Activated T-helper 1 cell treated with anti-CD3 and anti-CD28 coated beads, Interleukin-12 subunit alpha, Interleukin-12 subunit beta, Interleukin-2, Interleukin-4 antibody, amounts not matched to agents 30 ng/mL and 10 ng/mL and 1 ng/mL, durations not matched to agents 14 hours and 24 hours and 36 hours (primary cell): ENCODE data around the gene C11orf21. TPM values are rescaled to one million over a fixed set of nuclear protein-coding genes. Genes with fewer than 3 reads are reported as not detected.

Experiments used
- DNase-seq: peaks from one replicate; pipeline ENCODE4 v3.0.0; 2021; ENCODE audit warnings: low spot score
- H3K27ac Mint-ChIP-seq: one replicate; pipeline ENCODE4 v1.8.0; 2021; ENCODE audit warnings: mild to moderate bottlenecking, mixed read lengths
- H3K27me3 Mint-ChIP-seq: one replicate; pipeline ENCODE4 v1.8.0; 2022; ENCODE audit warnings: mild to moderate bottlenecking, moderate library complexity, mixed read lengths; ENCODE audit not compliant: insufficient read depth
- H3K36me3 Mint-ChIP-seq: one replicate; pipeline ENCODE4 v1.8.0; 2021; ENCODE audit warnings: low read depth, mixed read lengths
- H3K4me1 Mint-ChIP-seq: one replicate; pipeline ENCODE4 v1.8.0; 2021; ENCODE audit warnings: low read depth, mixed read lengths
- H3K4me3 Mint-ChIP-seq: one replicate; pipeline ENCODE4 v1.8.0; 2021; ENCODE audit warnings: mild to moderate bottlenecking, moderate library complexity, mixed read lengths
- H3K9me3 Mint-ChIP-seq: one replicate; pipeline ENCODE4 v1.8.0; 2021; ENCODE audit warnings: mixed read lengths
- intact Hi-C: fragments of 100-400 bp; cut with micrococcal nuclease; formaldehyde crosslinking; loops from one replicate; pipeline ENCODE4 v1.15.1; 2024
- total RNA-seq: library from RNA; stranded (reverse); gene quantifications from 2 replicates; pipeline ENCODE4 v1.2.3, GENCODE V29; 2022

C11orf21 gene
- total RNA-seq, 1 donor from 2014 or later, result 2.5 TPM

- H3K27me3 Mint-ChIP-seq, result no peaks in the 10 kb centered on the region
- no peak for DNase-seq
- no peak overlapping the region for H3K27ac Mint-ChIP-seq
- peaks cover 6% of the 10 kb centered on the region for H3K4me1 Mint-ChIP-seq
- no peak overlapping the region for H3K4me3 Mint-ChIP-seq
- intact Hi-C loops, result no loop called here
- H3K9me3 Mint-ChIP-seq, result no peaks in the 10 kb centered on the region
- H3K36me3 Mint-ChIP-seq, result no peaks in the 10 kb centered on the region
These were observed 41.0 kb downstream of the C11orf21 start for GRCh38 chr11:2260491-2261364.

- DNase-seq, result no peak
- no peak overlapping the region for H3K4me3 Mint-ChIP-seq
- no peaks in the 10 kb centered on the region for H3K36me3 Mint-ChIP-seq
- no peaks in the 10 kb centered on the region for H3K4me1 Mint-ChIP-seq
- H3K27me3 Mint-ChIP-seq, result no peaks in the 10 kb centered on the region
- intact Hi-C loops, result no loop called here
- no peak overlapping the region for H3K27ac Mint-ChIP-seq
- H3K9me3 Mint-ChIP-seq, result no peaks in the 10 kb centered on the region
These were observed 41.7 kb downstream of the C11orf21 start for GRCh38 chr11:2259897-2260451.

DNA sequence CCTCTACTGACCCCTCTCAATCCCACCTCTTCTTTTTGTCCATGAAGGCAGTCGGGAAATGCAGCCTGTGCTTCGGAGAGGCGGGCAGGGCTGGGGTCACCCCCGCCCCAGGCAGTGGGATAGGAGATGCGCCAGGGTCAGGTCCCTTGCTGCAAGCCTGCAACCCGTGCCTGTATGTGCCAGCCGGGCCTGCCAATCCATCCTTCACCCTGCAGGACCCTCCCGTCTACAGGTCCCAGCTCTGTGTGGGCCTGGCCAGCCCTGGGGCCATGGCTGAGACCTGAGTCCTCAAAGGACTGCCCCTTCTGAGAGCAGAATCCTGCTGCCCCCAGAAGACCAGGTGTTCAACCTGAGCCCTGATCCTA is 42.3 kb downstream of the C11orf21 start:
- no peak for DNase-seq
- no peak overlapping the region for H3K4me3 Mint-ChIP-seq
- H3K9me3 Mint-ChIP-seq, result no peaks in the 10 kb centered on the region
- H3K36me3 Mint-ChIP-seq, result no peaks in the 10 kb centered on the region
- intact Hi-C loops, result no loop called here
- H3K4me1 Mint-ChIP-seq, result no peaks in the 10 kb centered on the region
- no peak overlapping the region for H3K27ac Mint-ChIP-seq
- no peaks in the 10 kb centered on the region for H3K27me3 Mint-ChIP-seq

GRCh38 chr11:2258501-2259465 is 42.9 kb downstream of the C11orf21 start:
- H3K27me3 Mint-ChIP-seq, result no peaks in the 10 kb centered on the region
- DNase-seq, result no peak
- no peaks in the 10 kb centered on the region for H3K36me3 Mint-ChIP-seq
- H3K27ac Mint-ChIP-seq, result no peak overlapping the region
- intact Hi-C loops, result no loop called here
- no peak overlapping the region for H3K4me3 Mint-ChIP-seq
- H3K9me3 Mint-ChIP-seq, result no peaks in the 10 kb centered on the region
- H3K4me1 Mint-ChIP-seq, result no peaks in the 10 kb centered on the region

DNA sequence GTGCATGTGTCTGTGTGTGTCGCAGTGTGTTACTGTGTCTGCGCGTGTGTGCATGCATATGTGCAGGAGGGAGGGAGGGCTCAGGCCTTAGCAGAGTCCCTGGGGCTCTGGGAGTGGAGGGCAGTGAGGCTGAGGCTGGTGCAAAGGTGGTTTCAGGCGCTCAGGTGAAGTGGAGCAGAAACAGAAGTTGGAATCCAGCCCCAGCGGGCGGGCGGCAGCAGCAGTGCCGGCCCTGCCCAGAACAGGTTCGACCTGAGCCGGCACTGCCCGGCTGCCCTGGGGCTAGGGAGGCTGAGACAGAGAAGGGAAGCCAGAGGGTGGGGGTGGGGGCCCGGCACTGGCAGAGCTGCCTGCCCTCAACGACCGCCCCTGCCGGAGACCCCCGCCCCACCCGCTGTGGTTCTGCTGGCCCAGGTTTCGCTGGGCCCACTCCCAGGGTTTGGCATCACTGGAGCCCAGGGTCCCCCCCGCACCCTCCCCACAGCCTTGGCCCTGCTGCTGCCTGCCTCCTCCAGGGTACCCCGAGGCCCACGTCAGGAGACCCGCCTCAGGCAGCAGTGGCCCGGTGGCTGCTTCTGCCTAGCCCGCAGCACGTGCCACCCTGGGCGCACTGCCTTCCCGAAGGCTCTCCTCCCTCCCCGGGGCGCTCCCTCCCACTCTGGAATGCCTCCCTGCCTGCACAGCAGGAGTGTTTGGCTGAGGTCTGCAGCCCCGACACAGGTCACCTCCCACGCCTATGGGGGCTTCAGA is 44.6 kb downstream of the C11orf21 start:
- Mint-ChIP-seq H3K9me3 (no peaks in the 10 kb centered on the region), H3K27me3 (peaks cover 2% of the 10 kb centered on the region), H3K4me3 (no peak overlapping the region), H3K4me1 (no peaks in the 10 kb centered on the region), H3K27ac (no peak overlapping the region), H3K36me3 (no peaks in the 10 kb centered on the region)
- no peak for DNase-seq
- intact Hi-C loops, result no loop called here

- Mint-ChIP-seq H3K27me3 (peaks cover 2% of the 10 kb centered on the region), H3K4me3 (no peak overlapping the region), H3K4me1 (no peaks in the 10 kb centered on the region), H3K36me3 (no peaks in the 10 kb centered on the region), H3K9me3 (no peaks in the 10 kb centered on the region), H3K27ac (no peak overlapping the region)
- intact Hi-C loops, result no loop called here
- no peak for DNase-seq
These were observed 45.3 kb downstream of the C11orf21 start for GRCh38 chr11:2256293-2256913.

- Mint-ChIP-seq H3K4me1 (no peaks in the 10 kb centered on the region), H3K27me3 (peaks cover 2% of the 10 kb centered on the region), H3K4me3 (no peak overlapping the region), H3K9me3 (no peaks in the 10 kb centered on the region), H3K36me3 (no peaks in the 10 kb centered on the region), H3K27ac (no peak overlapping the region)
- no peak for DNase-seq
- intact Hi-C loops, result no loop called here
These were observed 49.7 kb downstream of the C11orf21 start for GRCh38 chr11:2252018-2252417.

DNA sequence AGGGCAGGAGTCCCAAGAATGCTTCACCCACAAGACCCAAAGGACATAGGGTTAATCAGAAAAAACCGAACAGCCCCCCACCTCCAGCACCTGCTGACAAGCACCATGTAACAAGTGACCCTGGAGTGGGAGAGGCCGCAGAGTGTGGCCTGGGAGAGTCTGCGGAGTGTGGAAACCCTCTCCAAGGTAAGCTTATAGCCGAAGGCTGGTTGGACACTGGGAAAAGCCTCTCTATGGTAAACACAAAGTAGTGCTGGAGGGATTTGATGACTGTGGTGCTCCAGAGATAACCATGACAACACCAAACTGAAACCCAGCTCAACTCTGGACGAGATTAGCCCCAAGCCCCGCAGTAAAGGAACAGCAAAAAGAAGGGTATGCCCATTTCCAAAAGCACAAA is 50.6 kb downstream of the C11orf21 start:
- Mint-ChIP-seq H3K9me3 (no peaks in the 10 kb centered on the region), H3K4me1 (no peaks in the 10 kb centered on the region), H3K27me3 (peaks cover 2% of the 10 kb centered on the region), H3K27ac (no peak overlapping the region), H3K36me3 (no peaks in the 10 kb centered on the region), H3K4me3 (no peak overlapping the region)
- DNase-seq, result no peak
- intact Hi-C loops, result no loop called here

DNA sequence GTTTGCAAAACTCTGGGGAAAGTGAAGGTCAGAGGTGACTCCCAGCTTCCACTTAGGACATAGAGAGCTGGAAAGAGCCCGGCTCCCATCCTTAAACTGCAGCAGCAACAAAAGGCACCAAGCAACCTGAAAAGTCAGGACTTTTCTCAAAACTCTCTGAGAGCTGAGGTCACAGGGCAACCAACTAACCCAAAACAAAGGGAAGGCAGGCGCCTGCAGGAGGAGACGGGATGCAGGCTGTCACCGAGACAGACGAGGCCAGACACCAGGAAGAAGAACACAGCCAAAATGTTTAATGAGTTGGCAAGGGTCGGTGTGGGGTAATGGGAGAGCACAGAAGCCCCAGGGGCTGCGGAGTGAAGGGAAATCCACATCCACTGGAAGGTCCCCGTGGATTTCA is 51.2 kb downstream of the C11orf21 start:
- no peaks in the 10 kb centered on the region for H3K36me3 Mint-ChIP-seq
- no peak overlapping the region for H3K4me3 Mint-ChIP-seq
- DNase-seq, result no peak
- H3K27me3 Mint-ChIP-seq, result peaks cover 2% of the 10 kb centered on the region
- H3K4me1 Mint-ChIP-seq, result no peaks in the 10 kb centered on the region
- no peak overlapping the region for H3K27ac Mint-ChIP-seq
- intact Hi-C loops, result no loop called here
- H3K9me3 Mint-ChIP-seq, result no peaks in the 10 kb centered on the region

DNA sequence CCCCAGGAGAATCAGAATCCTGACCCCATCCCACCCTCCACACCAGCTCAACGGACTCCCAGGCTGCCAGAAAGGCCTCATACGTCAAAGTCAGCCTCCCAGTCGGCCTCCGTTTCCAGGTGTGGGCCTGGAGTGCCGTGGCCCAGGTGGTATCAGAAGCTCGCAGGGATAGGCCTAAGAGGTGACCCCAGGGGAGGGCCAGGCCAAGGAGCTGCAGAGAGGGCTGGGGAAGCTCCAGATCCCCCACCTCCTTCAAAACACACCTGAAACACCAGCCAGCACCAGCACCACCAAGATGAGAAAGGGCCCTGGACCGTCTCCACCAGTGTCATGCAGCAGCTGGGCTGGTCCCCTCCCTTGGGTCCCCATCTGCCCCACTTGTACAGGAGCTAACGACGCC is 51.7 kb downstream of the C11orf21 start:
- Mint-ChIP-seq H3K27me3 (peaks cover 7% of the 10 kb centered on the region), H3K9me3 (no peaks in the 10 kb centered on the region), H3K36me3 (no peaks in the 10 kb centered on the region), H3K4me3 (no peak overlapping the region), H3K27ac (no peak overlapping the region), H3K4me1 (no peaks in the 10 kb centered on the region)
- intact Hi-C loops, result no loop called here
- no peak for DNase-seq

DNA sequence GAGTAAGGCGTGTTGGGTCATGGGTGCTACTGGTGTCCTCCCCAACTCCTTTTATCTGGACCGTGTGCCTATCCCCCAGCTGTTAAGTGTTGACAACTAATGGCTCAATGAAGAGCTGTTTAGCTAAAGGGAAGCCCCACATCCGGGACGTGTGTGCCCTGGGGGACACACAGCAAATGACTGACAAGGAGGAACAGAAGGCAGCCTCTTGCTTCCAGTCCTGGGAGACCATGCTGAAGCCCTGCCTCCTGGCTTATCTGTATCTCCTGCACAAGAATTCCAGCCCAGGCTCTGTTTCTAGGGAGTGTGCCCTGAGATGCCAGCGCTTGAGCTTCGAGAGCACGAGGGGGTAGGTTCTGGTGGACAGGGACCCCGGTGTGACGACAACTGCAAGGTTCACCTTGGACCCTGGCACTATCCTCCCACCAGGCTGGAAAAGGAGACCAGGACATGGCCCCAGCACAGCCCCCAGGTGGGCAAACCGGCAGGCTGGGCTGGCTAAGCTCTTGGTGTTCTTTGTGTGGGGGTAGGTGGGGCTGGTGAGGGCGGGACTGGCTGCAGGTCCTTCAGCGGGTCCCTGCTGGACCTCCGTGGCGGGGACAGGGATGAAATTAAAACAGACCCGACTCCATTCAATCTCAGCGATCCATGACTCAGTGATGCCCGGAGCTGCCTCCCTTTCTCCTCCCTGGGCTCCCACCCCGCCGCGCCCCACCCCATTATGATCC is 52.4 kb downstream of the C11orf21 start:
- no peak overlapping the region for H3K27ac Mint-ChIP-seq
- H3K4me1 Mint-ChIP-seq, result no peaks in the 10 kb centered on the region
- H3K9me3 Mint-ChIP-seq, result no peaks in the 10 kb centered on the region
- H3K27me3 Mint-ChIP-seq, result peaks cover 13% of the 10 kb centered on the region
- DNase-seq, result no peak
- H3K36me3 Mint-ChIP-seq, result no peaks in the 10 kb centered on the region
- H3K4me3 Mint-ChIP-seq, result no peak overlapping the region
- intact Hi-C loops, result no loop called here

DNA sequence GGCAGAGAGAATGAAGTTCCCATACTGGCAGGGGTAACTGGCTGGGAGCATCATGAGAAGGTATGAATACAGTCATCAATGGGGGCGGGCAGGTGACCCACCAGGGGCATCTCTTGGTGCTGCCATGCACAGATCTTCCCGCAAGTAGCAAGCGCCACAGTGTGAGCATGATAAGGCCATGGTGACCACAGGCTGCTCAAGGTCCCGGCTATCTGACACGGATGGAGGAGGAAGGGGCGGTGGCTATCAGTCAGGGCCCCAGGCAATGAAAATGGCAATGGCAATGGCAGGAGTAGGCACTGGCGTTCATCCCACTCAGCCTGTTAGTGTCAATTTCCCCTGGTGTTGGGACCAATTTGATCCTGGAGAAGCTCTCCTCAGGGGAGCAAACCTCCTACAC is 53.0 kb downstream of the C11orf21 start:
- Mint-ChIP-seq H3K4me1 (no peaks in the 10 kb centered on the region), H3K4me3 (no peak overlapping the region), H3K9me3 (no peaks in the 10 kb centered on the region), H3K27me3 (peaks cover 17% of the 10 kb centered on the region), H3K27ac (no peak overlapping the region), H3K36me3 (no peaks in the 10 kb centered on the region)
- no peak for DNase-seq
- intact Hi-C loops, result no loop called here
